Measurements from ENCODE around the gene TBC1D2B. TPM values are rescaled to one million over a fixed set of nuclear protein-coding genes. Genes with fewer than 3 reads are reported as not detected.
A peak's percentile ranks its signal among the peaks of the same experiment; 100 is the strongest.

Gene TBC1D2B
- 69.8 TPM for polyA plus RNA-seq (2013, experiment 1 of 2; ENCODE audit: insufficient read length)
- polyA plus RNA-seq (2013, experiment 2 of 2; ENCODE audit: insufficient read length), result 68.5 TPM

- peak; percentile 75 for DNase-seq
Measured at GRCh38 chr15:78077053-78077870, at the start of gene TBC1D2B. Gene TBC1D2B (minus strand): TSS chr15:78077711. CDS start chr15:78077652, 59 bp downstream.

- DNase-seq, result no peak
Measured at GRCh38 chr15:78125267-78125666, 47.8 kb upstream of the TBC1D2B start.

GRCh38 chr15:78120523-78120922, 43.0 kb upstream of the TBC1D2B start:
- DNase-seq, result no peak

GRCh38 chr15:78112551-78112950, 35.0 kb upstream of the TBC1D2B start:
- no peak for DNase-seq

GRCh38 chr15:78111788-78112187, 34.3 kb upstream of the TBC1D2B start:
- no peak for DNase-seq

GRCh38 chr15:78110916-78111475, 33.5 kb upstream of the TBC1D2B start:
- DNase-seq, result no peak

- no peak for DNase-seq
Measured at GRCh38 chr15:78110096-78110495, 32.6 kb upstream of the TBC1D2B start.

GRCh38 chr15:78109156-78109555, 31.6 kb upstream of the TBC1D2B start:
- DNase-seq, result no peak

GRCh38 chr15:78108300-78109084, 31.0 kb upstream of the TBC1D2B start:
- peak; percentile 89 for DNase-seq

GRCh38 chr15:78107471-78107870, 30.0 kb upstream of the TBC1D2B start:
- DNase-seq, result no peak

GRCh38 chr15:78105476-78106241, 28.1 kb upstream of the TBC1D2B start:
- DNase-seq, result no peak

GRCh38 chr15:78104566-78105475, 27.3 kb upstream of the TBC1D2B start:
- no peak for DNase-seq

GRCh38 chr15:78104119-78104479, 26.6 kb upstream of the TBC1D2B start:
- DNase-seq, result no peak

- DNase-seq, result no peak
Measured at GRCh38 chr15:78103406-78104118, 26.1 kb upstream of the TBC1D2B start.

GRCh38 chr15:78102741-78103140, 25.2 kb upstream of the TBC1D2B start:
- no peak for DNase-seq

- DNase-seq, result no peak
Measured at GRCh38 chr15:78102211-78102610, 24.7 kb upstream of the TBC1D2B start.

GRCh38 chr15:78101423-78102105, 24.1 kb upstream of the TBC1D2B start:
- DNase-seq, result no peak

- no peak for DNase-seq
Measured at GRCh38 chr15:78100886-78101285, 23.4 kb upstream of the TBC1D2B start.

- no peak for DNase-seq
Measured at GRCh38 chr15:78098131-78098755, 20.7 kb upstream of the TBC1D2B start.

- no peak for DNase-seq
Measured at GRCh38 chr15:78097667-78098066, 20.2 kb upstream of the TBC1D2B start.

All from fibroblast of skin of scalp (primary cell).